ENCODE results near the gene LASP1. TPM values are rescaled to one million over a fixed set of nuclear protein-coding genes. Genes with fewer than 3 reads are reported as not detected.

Gene LASP1
- total RNA-seq, 4 donors from 2014 or later = 117 to 553 (median 307) TPM

GRCh38 chr17:38903404-38903803 is 33.5 kb downstream of the LASP1 start:
- no peak overlapping the region for H3K27ac ChIP-seq

GRCh38 chr17:38904892-38905291 is 35.0 kb downstream of the LASP1 start:
- Histone ChIP-seq H3K9me3 (no peaks in the 10 kb centered on the region), H3K4me3 (no peak overlapping the region), H3K27me3 (no peaks in the 10 kb centered on the region), H3K27ac (no peak overlapping the region), H3K4me1 (peaks cover 3 to 56% (median 16%) of the 10 kb centered on the region in 4 donors), H3K36me3 (peaks cover 0 to 9% (median 0%) of the 10 kb centered on the region in 4 donors)
- 86 to 97% methylated on average over 3 of the region's 3 CpGs for WGBS, 2 donors (ENCODE audit: low coverage in 1 of 2)
- no peak for DNase-seq
- no peak for TF ChIP-seq EP300 (IDR thresholded peaks at IDR 0.05; ENCODE audit: low read depth)
- TF ChIP-seq, protein P1, sequence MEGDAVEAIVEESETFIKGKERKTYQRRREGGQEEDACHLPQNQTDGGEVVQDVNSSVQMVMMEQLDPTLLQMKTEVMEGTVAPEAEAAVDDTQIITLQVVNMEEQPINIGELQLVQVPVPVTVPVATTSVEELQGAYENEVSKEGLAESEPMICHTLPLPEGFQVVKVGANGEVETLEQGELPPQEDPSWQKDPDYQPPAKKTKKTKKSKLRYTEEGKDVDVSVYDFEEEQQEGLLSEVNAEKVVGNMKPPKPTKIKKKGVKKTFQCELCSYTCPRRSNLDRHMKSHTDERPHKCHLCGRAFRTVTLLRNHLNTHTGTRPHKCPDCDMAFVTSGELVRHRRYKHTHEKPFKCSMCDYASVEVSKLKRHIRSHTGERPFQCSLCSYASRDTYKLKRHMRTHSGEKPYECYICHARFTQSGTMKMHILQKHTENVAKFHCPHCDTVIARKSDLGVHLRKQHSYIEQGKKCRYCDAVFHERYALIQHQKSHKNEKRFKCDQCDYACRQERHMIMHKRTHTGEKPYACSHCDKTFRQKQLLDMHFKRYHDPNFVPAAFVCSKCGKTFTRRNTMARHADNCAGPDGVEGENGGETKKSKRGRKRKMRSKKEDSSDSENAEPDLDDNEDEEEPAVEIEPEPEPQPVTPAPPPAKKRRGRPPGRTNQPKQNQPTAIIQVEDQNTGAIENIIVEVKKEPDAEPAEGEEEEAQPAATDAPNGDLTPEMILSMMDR (IDR thresholded peaks at IDR 0.05) = no peak
- TF ChIP-seq POLR2AphosphoS5 (IDR thresholded peaks at IDR 0.05) = no peak
- no peak for TF ChIP-seq POLR2A (IDR thresholded peaks at IDR 0.05)
- in situ Hi-C loops (cut with MboI; ENCODE audit: low pct_ligation_motif_present in 1 of 4, low pct_unique_long_range_greater_than_20kb in 1 of 4, low sequenced_read_pairs in 3 of 4) = no loop called here
- intact Hi-C loops (cut with DNase I; ENCODE audit: low total_unique reads) = no loop called here

More at GRCh38 chr17:38903404-38903803, 33.5 kb downstream of the LASP1 start:
- Histone ChIP-seq H3K9me3 (no peaks in the 10 kb centered on the region), H3K4me1 (peaks cover 14 to 57% (median 21%) of the 10 kb centered on the region in 4 donors), H3K27me3 (no peaks in the 10 kb centered on the region), H3K36me3 (peaks cover 0 to 9% (median 3%) of the 10 kb centered on the region in 4 donors), H3K4me3 (no peak overlapping the region)
- no peak for TF ChIP-seq POLR2AphosphoS5 (IDR thresholded peaks at IDR 0.05)
- no peak for TF ChIP-seq EP300 (IDR thresholded peaks at IDR 0.05; ENCODE audit: low read depth)
- TF ChIP-seq POLR2A (IDR thresholded peaks at IDR 0.05) = no peak
- TF ChIP-seq, protein P1 (IDR thresholded peaks at IDR 0.05) = no peak
- no peak for DNase-seq
- in situ Hi-C loops (cut with MboI; ENCODE audit: low pct_ligation_motif_present in 1 of 4, low pct_unique_long_range_greater_than_20kb in 1 of 4, low sequenced_read_pairs in 3 of 4) (no loop called here), intact Hi-C loops (cut with DNase I; ENCODE audit: low total_unique reads) (no loop called here)
- WGBS, 2 donors (ENCODE audit: low coverage in 1 of 2) = 93 to 95% methylated on average over 3 to 6 of the region's 6 CpGs

DNA sequence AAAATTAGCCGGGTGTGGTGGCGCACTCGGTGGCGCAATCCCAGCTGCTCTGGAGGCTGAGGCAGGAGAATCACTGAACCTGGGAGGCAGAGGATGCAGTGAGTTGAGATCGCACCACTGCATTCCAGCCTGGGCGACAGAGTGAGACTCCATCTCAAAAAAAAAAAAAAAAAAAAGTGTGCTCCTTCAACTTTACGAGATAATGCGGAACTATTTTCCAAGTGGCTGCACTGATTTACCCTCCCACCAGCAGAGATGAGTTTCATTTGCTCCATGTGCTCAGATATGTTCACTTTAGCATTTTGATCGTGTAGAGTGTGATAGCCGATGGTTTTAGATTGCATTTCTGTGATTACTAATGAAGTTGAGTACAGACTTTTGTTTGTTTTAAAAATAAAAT is 35.5 kb downstream of the LASP1 start:
- in situ Hi-C loops (cut with MboI; ENCODE audit: low pct_ligation_motif_present in 1 of 4, low pct_unique_long_range_greater_than_20kb in 1 of 4, low sequenced_read_pairs in 3 of 4) = no loop called here
- peaks cover 3 to 60% (median 16%) of the 10 kb centered on the region in 4 donors for H3K4me1 ChIP-seq
- WGBS, 2 donors (ENCODE audit: low coverage in 1 of 2) = 89 to 91% methylated on average over 9 to 10 of the region's 10 CpGs

GRCh38 chr17:38906460-38907228 is 36.8 kb downstream of the LASP1 start:
- no peak overlapping the region for H3K4me3 ChIP-seq
- no peak for DNase-seq
- H3K9me3 ChIP-seq = no peaks in the 10 kb centered on the region
- intact Hi-C loops (cut with DNase I; ENCODE audit: low total_unique reads) (no loop called here), in situ Hi-C loops (cut with MboI; ENCODE audit: low pct_ligation_motif_present in 1 of 4, low pct_unique_long_range_greater_than_20kb in 1 of 4, low sequenced_read_pairs in 3 of 4) (no loop called here)
- H3K27me3 ChIP-seq = no peaks in the 10 kb centered on the region
- H3K4me1 ChIP-seq = peaks cover 3 to 57% (median 11%) of the 10 kb centered on the region in 4 donors
- 66 to 82% methylated on average over 5 to 7 of the region's 7 CpGs for WGBS, 2 donors (ENCODE audit: low coverage in 1 of 2)
- TF ChIP-seq POLR2AphosphoS5 (IDR thresholded peaks at IDR 0.05) (no peak), EP300 (IDR thresholded peaks at IDR 0.05; ENCODE audit: low read depth) (no peak), POLR2A (IDR thresholded peaks at IDR 0.05) (no peak)
- TF ChIP-seq, protein P1 (IDR thresholded peaks at IDR 0.05) = no peak
- peak overlapping the region in 2 of 4 donors; percentile 4 to 29 for H3K27ac ChIP-seq
- peaks cover 0 to 9% (median 0%) of the 10 kb centered on the region in 4 donors for H3K36me3 ChIP-seq

More for the DNA sequence above, 35.5 kb downstream of the LASP1 start:
- Histone ChIP-seq H3K27me3 (no peaks in the 10 kb centered on the region), H3K4me3 (no peak overlapping the region), H3K27ac (no peak overlapping the region), H3K36me3 (peaks cover 0 to 9% (median 0%) of the 10 kb centered on the region in 4 donors), H3K9me3 (no peaks in the 10 kb centered on the region)
- DNase-seq = no peak
- TF ChIP-seq EP300 (IDR thresholded peaks at IDR 0.05; ENCODE audit: low read depth) (no peak), POLR2AphosphoS5 (IDR thresholded peaks at IDR 0.05) (no peak)
- intact Hi-C loops (cut with DNase I; ENCODE audit: low total_unique reads) = no loop called here

Data from transverse colon (tissue), 4 donors.